ENCODE data around the gene DET1.

DNA sequence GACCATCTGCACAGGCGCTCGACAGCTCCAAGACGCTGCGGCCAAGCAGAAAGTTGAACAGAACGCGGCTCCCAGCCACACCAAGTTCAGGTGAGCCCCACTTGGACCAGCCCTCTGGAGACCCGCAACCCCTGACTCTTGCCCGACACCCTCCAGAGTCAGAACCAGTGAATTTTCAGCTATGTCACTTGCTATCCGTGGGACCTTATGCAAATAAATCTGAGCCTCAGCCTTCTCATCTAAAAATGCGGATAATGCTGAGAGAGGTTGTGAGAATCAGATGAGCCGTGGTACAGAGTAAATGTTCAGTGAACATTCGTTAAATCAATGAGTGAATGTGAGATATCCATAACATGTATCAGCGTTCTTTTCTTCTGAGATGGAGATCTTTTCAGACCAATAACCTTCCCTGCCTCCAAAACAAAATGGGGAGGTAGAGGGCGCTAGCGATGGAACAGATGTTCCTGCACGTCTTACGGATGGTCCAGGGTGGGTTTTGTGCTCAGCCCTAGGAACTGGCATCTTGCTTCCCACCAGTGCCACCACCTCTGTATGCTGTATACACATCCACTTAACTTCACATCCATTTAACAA, 78.4 kb downstream of the DET1 start:
- TF ChIP-seq CTCF (conservative IDR thresholded peaks at IDR 0.05; ENCODE audit: low read length): peak; percentile 59
- no peak for TF ChIP-seq EZH2phosphoT487 (IDR thresholded peaks at IDR 0.05; ENCODE audit: borderline replicate concordance)
